Panc1 (cell line): ENCODE results near the gene PPM1L.

Experiments used
- CTCF ChIP-seq: fragments of 450-650 bp; IDR thresholded peaks from 2 replicates; pipeline ENCODE4 v1.5.1; 2017; ENCODE audit warnings: mild to moderate bottlenecking
- POLR2AphosphoS5 ChIP-seq: IDR thresholded peaks from 2 replicates; pipeline ENCODE4 v1.6.1; 2012; ENCODE audit warnings: mild to moderate bottlenecking, low read depth, low read length, moderate library complexity
- REST ChIP-seq, 2 experiments: IDR thresholded peaks; 2 replicates each; pipeline ENCODE4 v1.6.1; 2011 to 2012; ENCODE audit warnings: low read depth in 2 of 2, control low read depth in 1 of 2, low read length in 1 of 2, mild to moderate bottlenecking in 1 of 2, moderate library complexity in 1 of 2; ENCODE audit not compliant: insufficient read depth in 1 of 2
- SIN3A ChIP-seq: IDR thresholded peaks from 2 replicates; pipeline ENCODE4 v1.6.1; 2012; ENCODE audit warnings: low read depth, mild to moderate bottlenecking, low read length, moderate library complexity, borderline replicate concordance; ENCODE audit not compliant: insufficient read depth
- TCF7L2 ChIP-seq: IDR thresholded peaks from 2 replicates; pipeline ENCODE4 v1.6.1; 2011; ENCODE audit warnings: mild to moderate bottlenecking, low read depth, low read length, inconsistent platforms

GRCh38 chr3:160781402-160781801 lies 25.4 kb downstream of the PPM1L start:
- TF ChIP-seq CTCF (no peak), POLR2AphosphoS5 (no peak), REST (IDR thresholded peaks at IDR 0.05; ENCODE audit: insufficient read depth in 1 of 2, low read depth in 2 of 2, low read length in 1 of 2) (no peak), TCF7L2 (no peak), SIN3A (no peak)
